GM12878 (cell line): ENCODE measurements around the gene SEMA5B. TPM values are rescaled to one million over a fixed set of nuclear protein-coding genes. Genes with fewer than 3 reads are reported as not detected.

Experiments used
- ATAC-seq: fragments of 200-7000 bp; cut with Tn5 transposase; 3 replicates; pipeline ENCODE4 v1.9.1; 2020; ENCODE audit warnings: mild to moderate bottlenecking, moderate library complexity
- BruUV-seq: library from RNA; stranded (reverse); fragments of 400-500 nt; replicated peaks from 2 replicates; lab custom pipeline; 2021; lab: Mats Ljungman, UMichigan
- CTCF ChIA-PET: fragments of 300-600 bp; sonication (Branson Sonifier 250); formaldehyde crosslinking; extraction: SDS; loops from one replicate; lab custom pipeline; 2021; ENCODE audit warnings: inconsistent platforms; lab: Yijun Ruan, JAX
- POLR2A ChIA-PET: fragments of 350-600 bp; formaldehyde crosslinking; extraction: SDS; loops from one replicate; lab custom pipeline; 2021; ENCODE audit warnings: inconsistent platforms; lab: Charles Lee
- RAD21 ChIA-PET: fragments of 300-600 bp; sonication (Branson Sonifier 250); formaldehyde crosslinking; loops from one replicate; lab custom pipeline; 2023; ENCODE audit warnings: antibody characterized with exemption; ENCODE audit not compliant: unreplicated experiment; lab: Charles Lee
- SMC1A ChIA-PET: fragments of 300-600 bp; sonication (Branson Sonifier 250); formaldehyde crosslinking; loops from one replicate; lab custom pipeline; 2023; ENCODE audit not compliant: unreplicated experiment, uncharacterized antibody; lab: Charles Lee
- DNase-seq: peaks from one replicate; pipeline ENCODE4 v3.0.0-alpha.2; 2011; ENCODE audit warnings: low read depth, low spot score
- FAIRE-seq: peaks from 3 replicates; lab custom pipeline; 2011; peaks lifted over from hg19 to GRCh38; lab: Jason Lieb, UNC
- H2AFZ ChIP-seq: 2 replicates; pipeline ENCODE4 v1.6.0; 2011; ENCODE audit warnings: low read depth, low read length, control low read depth; ENCODE audit not compliant: control insufficient read depth
- H3K27ac ChIP-seq: 2 replicates; pipeline ENCODE4 v1.5.1; 2011; ENCODE audit warnings: control low read depth; ENCODE audit not compliant: control insufficient read depth, insufficient read depth
- H3K27me3 ChIP-seq, 2 experiments: replicated peaks in 1 of 2; 2 replicates each; pipeline versions ENCODE4 v1.6.0 to v1.6.1; 2011; ENCODE audit warnings: low read length in 1 of 2; ENCODE audit not compliant: control insufficient read depth in 2 of 2, insufficient read depth in 2 of 2
- H3K36me3 ChIP-seq, 2 experiments: 2 replicates each; pipeline ENCODE4 v1.5.1; 2011; ENCODE audit warnings: low read length in 1 of 2; ENCODE audit not compliant: control insufficient read depth in 2 of 2, insufficient read depth in 2 of 2
- H3K4me1 ChIP-seq: 2 replicates; pipeline ENCODE4 v1.6.1; 2011; ENCODE audit warnings: mild to moderate bottlenecking, low read length, moderate library complexity, mixed read lengths; ENCODE audit not compliant: control insufficient read depth, insufficient read depth
- H3K4me2 ChIP-seq: 2 replicates; pipeline ENCODE4 v1.6.0; 2011; ENCODE audit warnings: control low read depth; ENCODE audit not compliant: control insufficient read depth, insufficient read depth
- H3K4me3 ChIP-seq: fragments of 200-600 bp; sonication (generic); 2 replicates; pipeline ENCODE4 v1.5.1; 2016
- H3K79me2 ChIP-seq: 2 replicates; pipeline ENCODE4 v1.6.0; 2011; ENCODE audit warnings: low read length; ENCODE audit not compliant: control insufficient read depth, insufficient read depth
- H3K9ac ChIP-seq: 2 replicates; pipeline ENCODE4 v1.8.0; 2011; ENCODE audit warnings: low read length, control low read depth, mixed read lengths; ENCODE audit not compliant: control insufficient read depth, insufficient read depth
- H3K9me3 ChIP-seq: replicated peaks from 3 replicates; pipeline ENCODE4 v1.5.1; 2011; ENCODE audit warnings: mild to moderate bottlenecking, low read length; ENCODE audit not compliant: control insufficient read depth, insufficient read depth
- H4K20me1 ChIP-seq: 2 replicates; pipeline ENCODE4 v1.6.0; 2011; ENCODE audit not compliant: control insufficient read depth, insufficient read depth
- CHD2 ChIP-seq: IDR thresholded peaks from 2 replicates; pipeline ENCODE4 v1.6.1; 2011; ENCODE audit warnings: low read depth, low read length, improper control_type of control experiment, borderline replicate concordance
- ESRRA ChIP-seq: IDR thresholded peaks from 2 replicates; pipeline ENCODE4 v1.6.1; 2012; ENCODE audit warnings: mild to moderate bottlenecking, low read length, improper control_type of control experiment
- HDGF ChIP-seq: fragments of 450-650 bp; IDR thresholded peaks from 2 replicates; pipeline ENCODE4 v1.6.1; 2016; ENCODE audit warnings: antibody characterized with exemption
- HSF1 ChIP-seq: fragments of 150-350 bp; IDR thresholded peaks from 2 replicates; pipeline ENCODE4 v1.6.1; 2014; ENCODE audit warnings: mild to moderate bottlenecking, low read depth, low read length
- MTA2 ChIP-seq: fragments of 450-650 bp; IDR thresholded peaks from 2 replicates; pipeline ENCODE4 v1.6.1; 2016; ENCODE audit warnings: low read depth, mild to moderate bottlenecking, moderate library complexity
- RAD21 ChIP-seq: IDR thresholded peaks from 2 replicates; pipeline ENCODE4 v1.6.1; 2011; ENCODE audit warnings: mild to moderate bottlenecking, low read depth, low read length, moderate library complexity; ENCODE audit not compliant: insufficient read depth
- RUNX3 ChIP-seq: IDR thresholded peaks from 2 replicates; pipeline ENCODE4 v1.6.1; 2012; ENCODE audit warnings: low read length, inconsistent platforms
- WGBS: methylation state at CpG from one replicate; pipeline ENCODE4 v1.1.6; 2016; ENCODE audit warnings: low lambda C conversion rate; ENCODE audit not compliant: insufficient replicate concordance, insufficient coverage; ENCODE audit errors: missing lambda C conversion rate; 5-methylcytosine and 5-hydroxymethylcytosine counted together
- in situ Hi-C: fragments of 300-500 bp; cut with MboI; formaldehyde crosslinking; loops from 9 replicates; pipeline ENCODE4 v1.14.3; 2018; ENCODE audit warnings: mixed read lengths
- intact Hi-C: fragments of 100-400 bp; cut with micrococcal nuclease; formaldehyde crosslinking; loops from one replicate; pipeline ENCODE4 v1.14.2; 2022; ENCODE audit not compliant: unreplicated experiment
- polyA plus RNA-seq, 11 experiments: library from polyadenylated mRNA; depleted of rRNA in 4 of 11; unstranded in 6 of 11; stranded (reverse) in 5 of 11; fragments of >200 nt; fragmentation: Nextera tagmentation in 4 of 11; fragmentation: Illumina TruSeq in 1 of 11; extraction: Ambion mirVana in 4 of 11; extraction: Trizol in 1 of 11; gene quantifications; 1 replicate in 1 of 11; 2 replicates in 10 of 11; pipeline versions ENCODE4 v1.2.1 to v1.2.3, GENCODE V29; 2011 to 2016; ENCODE audit warnings: inconsistent platforms in 2 of 11, missing spikeins in 2 of 11, low read depth in 1 of 11
- total RNA-seq, 4 experiments: library from RNA; depleted of rRNA in 3 of 4; stranded (reverse); fragments of >200 nt in 3 of 4; fragmentation: Illumina TruSeq in 1 of 4; extraction: Trizol in 1 of 4; gene quantifications; 2 replicates each; pipeline versions ENCODE4 v1.2.1 to v1.2.3, GENCODE V29; 2013 to 2021
- TF ChIP-seq, protein P1 (sequence below): IDR thresholded peaks from 2 replicates; pipeline ENCODE4 v1.6.1; 2012; ENCODE audit warnings: improper control_type of control experiment, low read depth, low read length; ENCODE audit not compliant: insufficient replicate concordance

Gene SEMA5B
- total and polyA plus RNA-seq, 10 of the 15 experiments (the other 5 are each of a cell fraction or from before 2014, with no cell fraction given): 0.05 TPM; not detected in 9

DNA sequence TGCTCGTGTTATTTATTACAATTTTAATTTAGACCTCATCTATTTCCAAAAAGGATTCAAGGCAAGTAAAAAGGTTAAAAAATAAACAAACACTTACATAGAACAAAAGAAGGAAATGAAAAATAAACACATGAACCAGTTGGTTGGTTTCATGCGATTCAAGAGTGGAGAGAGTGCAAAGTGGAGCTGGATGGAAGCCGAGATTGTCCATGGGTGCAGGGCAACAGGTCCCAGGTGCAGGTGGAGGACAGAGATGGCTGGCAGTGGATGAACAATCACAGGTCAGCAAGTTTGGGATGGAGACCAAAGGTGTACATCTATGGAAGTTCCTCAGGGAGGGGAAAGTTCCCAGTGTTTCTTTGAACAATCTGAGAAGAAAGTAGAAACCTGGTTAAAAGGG is 11.6 kb upstream of the SEMA5B start:
- ChIA-PET SMC1A (no interaction called here), RAD21 (no interaction called here), POLR2A (no interaction called here), CTCF (interaction anchor here (0.7 kb wide), 1 partner anchor 459 kb away, joined by 3 read pairs; no protein-coding TSS in a partner anchor)
- Histone ChIP-seq H3K36me3 (no peaks in the 10 kb centered on the region), H3K4me3 (no peak overlapping the region), H3K79me2 (no peaks in the 10 kb centered on the region), H3K4me2 (no peak overlapping the region), H3K9ac (no peak overlapping the region), H2AFZ (no peak overlapping the region), H3K4me1 (no peaks in the 10 kb centered on the region), H3K9me3 (no peaks in the 10 kb centered on the region), H3K27me3 (peaks cover 0 to 10% of the 10 kb centered on the region in 2 experiments), H3K27ac (no peak overlapping the region), H4K20me1 (no peaks in the 10 kb centered on the region)
- TF ChIP-seq HSF1 (no peak), CHD2 (no peak)
- BruUV-seq: no TSS peak
- intact Hi-C loops (no loop called here), in situ Hi-C loops (no loop called here)
- ATAC-seq (no peak), DNase-seq (no peak), FAIRE-seq (no peak)
- 35% methylated on average over 3 of the region's 3 CpGs for WGBS

- ChIA-PET POLR2A (no interaction called here), RAD21 (no interaction called here), SMC1A (no interaction called here), CTCF (no interaction called here)
- Histone ChIP-seq H3K27ac (no peak overlapping the region), H3K27me3 (peaks cover 0 to 10% of the 10 kb centered on the region in 2 experiments), H2AFZ (no peak overlapping the region), H4K20me1 (no peaks in the 10 kb centered on the region), H3K4me1 (no peaks in the 10 kb centered on the region), H3K9ac (no peak overlapping the region), H3K79me2 (no peaks in the 10 kb centered on the region), H3K4me3 (no peak overlapping the region), H3K36me3 (no peaks in the 10 kb centered on the region), H3K4me2 (no peak overlapping the region), H3K9me3 (no peaks in the 10 kb centered on the region)
- intact Hi-C loops: no loop called here
- in situ Hi-C loops: no loop called here
- DNase-seq: no peak
- no TSS peak for BruUV-seq
- no peak for FAIRE-seq
- ATAC-seq: no peak
- TF ChIP-seq RUNX3: no peak
- no peak for TF ChIP-seq HDGF
- no peak for TF ChIP-seq RAD21
- TF ChIP-seq HSF1: no peak
- TF ChIP-seq MTA2: no peak
- TF ChIP-seq, protein P1, sequence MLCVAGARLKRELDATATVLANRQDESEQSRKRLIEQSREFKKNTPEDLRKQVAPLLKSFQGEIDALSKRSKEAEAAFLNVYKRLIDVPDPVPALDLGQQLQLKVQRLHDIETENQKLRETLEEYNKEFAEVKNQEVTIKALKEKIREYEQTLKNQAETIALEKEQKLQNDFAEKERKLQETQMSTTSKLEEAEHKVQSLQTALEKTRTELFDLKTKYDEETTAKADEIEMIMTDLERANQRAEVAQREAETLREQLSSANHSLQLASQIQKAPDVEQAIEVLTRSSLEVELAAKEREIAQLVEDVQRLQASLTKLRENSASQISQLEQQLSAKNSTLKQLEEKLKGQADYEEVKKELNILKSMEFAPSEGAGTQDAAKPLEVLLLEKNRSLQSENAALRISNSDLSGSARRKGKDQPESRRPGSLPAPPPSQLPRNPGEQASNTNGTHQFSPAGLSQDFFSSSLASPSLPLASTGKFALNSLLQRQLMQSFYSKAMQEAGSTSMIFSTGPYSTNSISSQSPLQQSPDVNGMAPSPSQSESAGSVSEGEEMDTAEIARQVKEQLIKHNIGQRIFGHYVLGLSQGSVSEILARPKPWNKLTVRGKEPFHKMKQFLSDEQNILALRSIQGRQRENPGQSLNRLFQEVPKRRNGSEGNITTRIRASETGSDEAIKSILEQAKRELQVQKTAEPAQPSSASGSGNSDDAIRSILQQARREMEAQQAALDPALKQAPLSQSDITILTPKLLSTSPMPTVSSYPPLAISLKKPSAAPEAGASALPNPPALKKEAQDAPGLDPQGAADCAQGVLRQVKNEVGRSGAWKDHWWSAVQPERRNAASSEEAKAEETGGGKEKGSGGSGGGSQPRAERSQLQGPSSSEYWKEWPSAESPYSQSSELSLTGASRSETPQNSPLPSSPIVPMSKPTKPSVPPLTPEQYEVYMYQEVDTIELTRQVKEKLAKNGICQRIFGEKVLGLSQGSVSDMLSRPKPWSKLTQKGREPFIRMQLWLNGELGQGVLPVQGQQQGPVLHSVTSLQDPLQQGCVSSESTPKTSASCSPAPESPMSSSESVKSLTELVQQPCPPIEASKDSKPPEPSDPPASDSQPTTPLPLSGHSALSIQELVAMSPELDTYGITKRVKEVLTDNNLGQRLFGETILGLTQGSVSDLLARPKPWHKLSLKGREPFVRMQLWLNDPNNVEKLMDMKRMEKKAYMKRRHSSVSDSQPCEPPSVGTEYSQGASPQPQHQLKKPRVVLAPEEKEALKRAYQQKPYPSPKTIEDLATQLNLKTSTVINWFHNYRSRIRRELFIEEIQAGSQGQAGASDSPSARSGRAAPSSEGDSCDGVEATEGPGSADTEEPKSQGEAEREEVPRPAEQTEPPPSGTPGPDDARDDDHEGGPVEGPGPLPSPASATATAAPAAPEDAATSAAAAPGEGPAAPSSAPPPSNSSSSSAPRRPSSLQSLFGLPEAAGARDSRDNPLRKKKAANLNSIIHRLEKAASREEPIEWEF: no peak
- no peak for TF ChIP-seq ESRRA
These were observed 11.2 kb upstream of the SEMA5B start for GRCh38 chr3:123038751-123039150.
